Loucy (cell line): ENCODE measurements around the gene HOTAIR.

Experiments
- H2AFZ ChIP-seq: fragments of 200-600 bp; sonication (generic); 2 replicates; pipeline ENCODE4 v1.6.0; 2016; ENCODE audit warnings: antibody characterized with exemption, mild to moderate bottlenecking, low read length, moderate library complexity
- H3F3A ChIP-seq: fragments of 200-600 bp; 2 replicates; pipeline ENCODE4 v1.6.0; 2016; ENCODE audit warnings: antibody characterized with exemption, low read depth, mild to moderate bottlenecking
- H3K27me3 ChIP-seq: fragments of 200-600 bp; sonication (generic); 2 replicates; pipeline ENCODE4 v1.6.1; 2014; ENCODE audit warnings: low read length, mild to moderate bottlenecking; ENCODE audit not compliant: insufficient read depth, poor library complexity, severe bottlenecking
- H3K36me3 ChIP-seq: fragments of 200-600 bp; sonication (generic); 2 replicates; pipeline ENCODE4 v1.6.1; 2016; ENCODE audit warnings: low read length; ENCODE audit not compliant: insufficient read depth
- H3K4me1 ChIP-seq: fragments of 200-600 bp; sonication (generic); 2 replicates; pipeline ENCODE4 v1.5.1; 2014; ENCODE audit warnings: low read length, mild to moderate bottlenecking; ENCODE audit not compliant: insufficient read depth, poor library complexity, severe bottlenecking
- H3K4me2 ChIP-seq: fragments of 200-600 bp; sonication (generic); 2 replicates; pipeline ENCODE4 v1.6.0; 2014; ENCODE audit warnings: antibody characterized with exemption, low read length, low read depth, mild to moderate bottlenecking; ENCODE audit not compliant: poor library complexity, severe bottlenecking
- H3K4me3 ChIP-seq: fragments of 200-600 bp; sonication (generic); 2 replicates; pipeline ENCODE4 v1.5.1; 2014; ENCODE audit warnings: low read length, mild to moderate bottlenecking, mixed read lengths; ENCODE audit not compliant: poor library complexity, severe bottlenecking
- H3K79me2 ChIP-seq: fragments of 200-600 bp; sonication (generic); 2 replicates; pipeline ENCODE4 v1.6.1; 2014; ENCODE audit warnings: low read length; ENCODE audit not compliant: insufficient read depth
- H3K9ac ChIP-seq: fragments of 200-600 bp; sonication (generic); 2 replicates; pipeline ENCODE4 v1.6.0; 2014; ENCODE audit warnings: mild to moderate bottlenecking, low read depth, low read length, moderate library complexity; ENCODE audit not compliant: poor library complexity, severe bottlenecking
- H3K9me2 ChIP-seq: fragments of 200-600 bp; sonication (generic); replicated peaks from 2 replicates; pipeline ENCODE4 v1.6.1; 2016; ENCODE audit warnings: low read depth, low read length, mixed read lengths
- H3K9me3 ChIP-seq: fragments of 200-600 bp; sonication (generic); 2 replicates; pipeline ENCODE4 v1.6.1; 2014; ENCODE audit warnings: mild to moderate bottlenecking, antibody characterized with exemption, low read length, low read depth; ENCODE audit not compliant: insufficient read depth
- H4K20me1 ChIP-seq: fragments of 200-600 bp; sonication (generic); 2 replicates; pipeline ENCODE4 v1.6.0; 2014; ENCODE audit warnings: antibody characterized with exemption, low read length, mild to moderate bottlenecking; ENCODE audit not compliant: insufficient read depth, poor library complexity, severe bottlenecking
- EZH2phosphoT487 ChIP-seq: fragments of 200-600 bp; IDR thresholded peaks from 2 replicates; pipeline ENCODE4 v1.6.1; 2018; ENCODE audit warnings: antibody characterized with exemption, mild to moderate bottlenecking, moderate library complexity, borderline replicate concordance
- TF ChIP-seq, protein P1 (sequence below): fragments of 200-600 bp; sonication (generic); conservative IDR thresholded peaks from 2 replicates; pipeline ENCODE4 v1.5.1; 2014; ENCODE audit warnings: mild to moderate bottlenecking, antibody characterized with exemption, low read length

Gene HOTAIR

DNA sequence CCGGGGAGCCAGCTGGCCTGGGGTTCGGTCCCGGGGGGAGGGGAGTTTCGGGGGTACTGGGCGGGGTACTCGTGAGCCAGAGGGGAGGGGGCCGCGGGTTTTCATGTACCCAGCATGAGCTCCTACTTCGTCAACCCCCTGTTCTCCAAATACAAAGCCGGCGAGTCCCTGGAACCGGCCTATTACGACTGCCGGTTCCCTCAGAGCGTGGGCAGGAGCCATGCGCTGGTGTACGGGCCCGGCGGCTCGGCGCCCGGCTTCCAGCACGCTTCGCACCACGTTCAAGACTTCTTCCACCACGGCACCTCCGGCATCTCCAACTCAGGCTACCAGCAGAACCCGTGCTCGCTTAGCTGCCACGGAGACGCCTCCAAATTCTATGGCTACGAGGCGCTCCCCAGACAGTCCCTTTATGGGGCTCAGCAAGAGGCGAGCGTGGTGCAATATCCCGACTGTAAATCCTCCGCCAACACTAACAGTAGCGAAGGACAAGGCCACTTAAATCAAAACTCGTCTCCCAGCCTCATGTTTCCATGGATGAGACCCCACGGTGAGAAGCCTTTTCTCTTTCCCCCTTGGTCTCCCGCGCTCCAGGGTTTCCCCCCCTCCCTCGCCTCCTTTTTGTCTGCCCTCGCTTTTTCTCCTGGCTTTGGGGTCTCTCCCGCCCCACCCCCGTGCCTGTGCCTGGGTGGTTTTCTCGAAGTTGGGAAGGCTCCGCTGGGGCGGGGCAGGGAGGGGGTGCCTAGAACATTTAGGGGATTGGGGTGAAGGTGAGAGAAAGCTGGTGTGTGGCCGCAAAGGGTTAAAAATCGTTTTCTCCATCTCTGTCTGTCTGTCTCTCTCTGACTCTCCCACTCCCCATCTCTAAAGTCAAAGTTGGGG, 34.7 kb upstream of the HOTAIR start:
- H3K36me3 ChIP-seq = no peaks in the 10 kb centered on the region
- peaks cover 41% of the 10 kb centered on the region for H3K4me1 ChIP-seq
- H3K9ac ChIP-seq = no peak overlapping the region
- no peaks in the 10 kb centered on the region for H3K9me2 ChIP-seq
- H3K79me2 ChIP-seq = no peaks in the 10 kb centered on the region
- TF ChIP-seq, protein P1, sequence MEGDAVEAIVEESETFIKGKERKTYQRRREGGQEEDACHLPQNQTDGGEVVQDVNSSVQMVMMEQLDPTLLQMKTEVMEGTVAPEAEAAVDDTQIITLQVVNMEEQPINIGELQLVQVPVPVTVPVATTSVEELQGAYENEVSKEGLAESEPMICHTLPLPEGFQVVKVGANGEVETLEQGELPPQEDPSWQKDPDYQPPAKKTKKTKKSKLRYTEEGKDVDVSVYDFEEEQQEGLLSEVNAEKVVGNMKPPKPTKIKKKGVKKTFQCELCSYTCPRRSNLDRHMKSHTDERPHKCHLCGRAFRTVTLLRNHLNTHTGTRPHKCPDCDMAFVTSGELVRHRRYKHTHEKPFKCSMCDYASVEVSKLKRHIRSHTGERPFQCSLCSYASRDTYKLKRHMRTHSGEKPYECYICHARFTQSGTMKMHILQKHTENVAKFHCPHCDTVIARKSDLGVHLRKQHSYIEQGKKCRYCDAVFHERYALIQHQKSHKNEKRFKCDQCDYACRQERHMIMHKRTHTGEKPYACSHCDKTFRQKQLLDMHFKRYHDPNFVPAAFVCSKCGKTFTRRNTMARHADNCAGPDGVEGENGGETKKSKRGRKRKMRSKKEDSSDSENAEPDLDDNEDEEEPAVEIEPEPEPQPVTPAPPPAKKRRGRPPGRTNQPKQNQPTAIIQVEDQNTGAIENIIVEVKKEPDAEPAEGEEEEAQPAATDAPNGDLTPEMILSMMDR = no peak
- TF ChIP-seq EZH2phosphoT487 = no peak
- no peaks in the 10 kb centered on the region for H4K20me1 ChIP-seq
- H3K4me3 ChIP-seq = no peak overlapping the region
- H3K9me3 ChIP-seq = no peaks in the 10 kb centered on the region
- H3F3A ChIP-seq = no peaks in the 10 kb centered on the region
- no peaks in the 10 kb centered on the region for H3K27me3 ChIP-seq
- H3K4me2 ChIP-seq = no peak overlapping the region
- H2AFZ ChIP-seq = no peak overlapping the region

DNA sequence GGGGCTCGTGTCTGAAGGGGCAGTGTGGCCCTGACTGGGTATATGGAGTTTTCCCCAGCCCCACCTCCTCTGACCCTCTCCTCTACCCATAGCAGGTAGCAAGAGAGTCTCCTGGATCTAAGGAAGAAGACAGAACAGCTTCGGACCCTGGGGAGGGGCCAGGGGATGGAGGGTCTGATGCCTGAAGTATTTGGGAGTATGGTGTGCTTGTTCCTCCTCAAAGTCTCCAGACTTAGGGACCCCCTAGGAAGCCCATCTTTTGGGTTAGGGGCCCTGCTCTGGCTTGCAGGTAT, 33.5 kb upstream of the HOTAIR start:
- H3K9ac ChIP-seq = no peak overlapping the region
- H2AFZ ChIP-seq = no peak overlapping the region
- H3K4me2 ChIP-seq = no peak overlapping the region
- H3K4me3 ChIP-seq = no peak overlapping the region
- no peaks in the 10 kb centered on the region for H3K36me3 ChIP-seq
- no peaks in the 10 kb centered on the region for H3K79me2 ChIP-seq
- H3K4me1 ChIP-seq = peaks cover 30% of the 10 kb centered on the region
- no peaks in the 10 kb centered on the region for H3K9me3 ChIP-seq
- TF ChIP-seq, protein P1 = no peak
- TF ChIP-seq EZH2phosphoT487 = no peak
- H4K20me1 ChIP-seq = no peaks in the 10 kb centered on the region
- H3K27me3 ChIP-seq = no peaks in the 10 kb centered on the region
- no peaks in the 10 kb centered on the region for H3K9me2 ChIP-seq
- no peaks in the 10 kb centered on the region for H3F3A ChIP-seq

DNA sequence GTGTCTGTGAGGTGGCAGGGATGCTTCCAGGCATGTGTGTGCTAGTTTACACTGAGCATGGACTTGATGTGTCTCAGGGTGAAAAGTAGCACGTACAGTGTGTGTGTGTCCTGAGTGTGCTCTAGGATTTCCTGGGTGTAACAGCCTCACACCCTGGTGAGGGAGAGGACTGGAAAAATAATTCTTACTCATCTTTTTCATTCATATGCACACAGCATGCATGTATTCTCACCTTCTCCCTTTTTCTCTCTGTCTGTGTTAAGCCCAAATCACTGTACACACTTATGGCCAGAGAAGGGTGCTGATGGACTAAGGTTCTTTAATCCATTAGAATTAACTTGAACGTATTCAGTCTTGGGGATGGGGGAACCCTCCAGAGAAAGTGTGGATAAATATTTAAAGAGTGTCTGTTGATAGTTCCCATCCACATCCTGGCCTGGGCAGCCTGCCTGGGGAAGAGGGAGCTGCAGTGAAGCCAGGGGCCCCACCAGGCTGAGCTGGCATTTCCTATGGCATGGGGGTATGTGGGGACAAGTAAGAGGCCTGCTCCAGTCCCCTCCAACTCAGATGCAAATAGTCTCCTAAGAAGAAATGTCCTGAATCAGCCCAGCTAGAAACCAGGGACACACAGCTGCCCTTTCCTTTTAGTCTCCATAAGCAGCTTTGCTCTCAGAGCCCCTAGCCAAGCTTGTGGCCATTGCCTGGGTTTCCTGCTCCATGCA, 32.9 kb upstream of the HOTAIR start:
- Histone ChIP-seq H3K9me2 (no peaks in the 10 kb centered on the region), H3K4me2 (no peak overlapping the region), H2AFZ (no peak overlapping the region), H3K36me3 (no peaks in the 10 kb centered on the region), H4K20me1 (no peaks in the 10 kb centered on the region), H3K27me3 (no peaks in the 10 kb centered on the region), H3K9me3 (no peaks in the 10 kb centered on the region), H3K79me2 (no peaks in the 10 kb centered on the region), H3K4me3 (no peak overlapping the region), H3K4me1 (peaks cover 25% of the 10 kb centered on the region), H3K9ac (no peak overlapping the region), H3F3A (no peaks in the 10 kb centered on the region)
- TF ChIP-seq EZH2phosphoT487 = no peak
- TF ChIP-seq, protein P1 = no peak
